Stimulated activated CD8-positive, alpha-beta memory T cell treated with anti-CD3 and anti-CD28 coated beads, Interleukin-4, amount 100 ng/mL, for 48 hours (primary cell): Measurements from ENCODE around the gene MND1.

Experiments
- DNase-seq: peaks from one replicate; pipeline ENCODE4 v3.0.0-alpha.2; 2020

The MND1 gene, protein sequence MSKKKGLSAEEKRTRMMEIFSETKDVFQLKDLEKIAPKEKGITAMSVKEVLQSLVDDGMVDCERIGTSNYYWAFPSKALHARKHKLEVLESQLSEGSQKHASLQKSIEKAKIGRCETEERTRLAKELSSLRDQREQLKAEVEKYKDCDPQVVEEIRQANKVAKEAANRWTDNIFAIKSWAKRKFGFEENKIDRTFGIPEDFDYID

DNA sequence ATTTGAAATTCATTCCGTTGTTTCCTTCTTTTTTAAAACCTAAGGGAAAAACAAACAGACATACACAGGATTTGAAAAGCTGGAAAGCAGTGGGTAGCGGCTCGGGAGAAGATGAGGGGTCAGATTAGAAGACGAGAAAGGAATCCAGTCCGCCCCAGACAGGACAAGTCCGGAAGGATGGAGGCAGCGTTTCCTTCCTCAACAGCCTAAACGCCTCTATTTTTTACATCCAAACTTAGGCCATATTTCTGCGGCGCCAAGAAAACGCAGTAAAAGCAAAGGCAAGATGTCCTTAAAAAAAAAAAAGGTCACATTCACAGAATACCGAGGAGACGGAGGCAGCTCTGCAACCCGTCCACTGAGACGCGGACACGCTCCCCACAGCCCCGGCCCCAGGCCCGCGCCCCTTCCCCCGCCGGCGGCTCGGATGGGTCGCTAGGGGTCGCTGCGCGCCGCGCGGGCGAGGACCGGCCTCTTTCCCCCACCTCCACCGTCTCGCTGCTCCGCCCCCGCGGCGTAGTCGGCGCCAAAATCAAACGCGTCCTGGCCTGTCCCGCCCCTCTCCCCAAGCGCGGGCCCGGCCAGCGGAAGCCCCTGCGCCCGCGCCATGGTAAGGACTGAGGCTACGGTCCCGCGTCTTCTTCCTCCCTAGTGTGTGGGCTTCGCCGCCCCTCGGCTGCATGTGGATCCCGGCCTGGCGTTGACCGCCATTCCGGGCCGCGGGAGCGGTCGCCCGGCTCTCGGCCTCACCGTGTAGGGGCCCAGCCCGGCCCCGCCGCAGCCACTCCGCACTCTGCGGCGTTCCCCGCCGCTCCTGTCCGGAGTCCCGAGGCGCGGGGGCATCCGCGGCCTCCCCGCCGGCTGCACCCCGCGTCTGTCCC, at the start of gene MND1:
Gene MND1, plus strand, starts transcription at position 558 of the 881 bp plus-strand sequence. Its CDS starts 50 bp downstream, at position 608.
- DNase-seq = peak; percentile 94

DNA sequence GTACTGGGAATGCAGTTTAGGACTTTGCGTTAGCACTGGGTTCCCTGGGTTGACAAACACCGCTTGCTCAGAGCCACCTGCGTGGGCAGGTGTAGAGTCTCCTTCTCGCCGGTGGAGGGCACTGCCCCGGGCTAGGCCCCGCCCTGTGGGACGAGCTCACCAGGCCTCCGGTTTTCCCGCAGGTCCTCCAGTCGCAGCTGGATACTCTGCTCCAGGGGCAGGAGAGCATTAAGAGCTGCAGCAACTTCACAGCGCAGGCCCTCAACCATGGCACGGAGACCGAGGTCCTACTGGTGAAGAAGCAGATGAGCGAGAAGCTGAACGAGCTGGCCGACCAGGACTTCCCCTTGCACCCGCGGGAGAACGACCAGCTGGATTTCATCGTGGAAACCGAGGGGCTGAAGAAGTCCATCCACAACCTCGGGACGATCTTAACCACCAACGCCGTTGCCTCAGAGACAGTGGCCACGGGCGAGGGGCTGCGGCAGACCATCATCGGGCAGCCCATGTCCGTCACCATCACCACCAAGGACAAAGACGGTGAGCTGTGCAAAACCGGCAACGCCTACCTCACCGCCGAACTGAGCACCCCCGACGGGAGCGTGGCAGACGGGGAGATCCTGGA, 49.2 kb upstream of the MND1 start:
- no peak for DNase-seq

DNA sequence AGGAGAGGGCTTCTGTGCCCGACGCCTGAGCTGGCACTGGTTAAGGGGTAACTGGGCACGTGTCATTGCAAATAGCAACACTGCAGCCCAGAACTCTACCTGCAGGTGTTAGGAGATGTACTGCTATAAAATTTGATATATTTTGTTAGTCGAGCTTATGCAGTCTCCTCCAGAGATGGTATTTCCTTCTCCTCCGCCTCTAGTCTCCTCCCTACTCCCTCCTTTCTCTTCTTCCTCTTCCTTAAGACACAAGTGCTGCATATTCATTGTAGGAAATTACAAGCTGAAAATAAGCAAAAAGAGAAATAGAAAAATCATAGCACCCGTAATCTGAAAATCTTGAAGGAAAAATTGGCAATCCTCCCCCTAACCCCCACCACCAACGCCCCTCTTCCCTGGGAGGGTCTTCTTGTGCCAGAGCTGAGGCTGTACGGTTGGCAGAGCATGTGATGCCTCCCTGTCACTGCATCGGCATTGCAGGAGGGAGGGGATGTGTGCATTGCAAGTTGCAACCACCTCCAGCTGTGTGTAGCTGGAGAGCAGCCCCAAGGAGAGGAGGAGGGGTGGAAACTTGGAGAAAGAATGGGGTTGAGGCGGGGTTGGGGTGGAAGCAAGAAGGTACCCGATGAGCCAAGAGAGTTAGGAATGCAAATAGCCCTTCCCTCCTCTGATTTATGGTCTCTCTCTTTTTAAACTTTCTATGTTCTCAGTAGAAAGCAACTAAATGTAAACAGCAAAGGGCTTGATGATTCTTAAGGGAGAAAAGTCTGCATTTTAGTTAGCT, 48.3 kb upstream of the MND1 start:
- DNase-seq = no peak

DNA sequence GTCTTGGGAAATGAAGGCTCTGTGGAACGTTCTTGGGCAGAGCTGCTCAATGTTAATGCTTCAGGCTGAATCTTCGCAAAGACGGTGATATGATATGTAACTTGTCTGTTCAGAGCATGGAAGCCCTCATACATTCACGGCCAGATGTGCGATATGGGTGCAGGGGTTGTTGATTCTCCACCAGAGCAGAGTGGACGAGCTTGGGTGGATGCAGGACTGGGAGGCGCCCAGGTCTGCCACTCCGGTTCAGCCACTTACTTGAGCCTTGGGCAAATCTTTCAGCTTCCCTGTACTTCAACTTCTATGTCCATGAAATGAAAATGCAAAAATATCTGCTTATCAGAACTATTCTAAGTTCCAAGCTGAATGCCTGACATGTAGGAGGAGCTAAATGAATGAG, 47.4 kb upstream of the MND1 start:
- no peak for DNase-seq

DNA sequence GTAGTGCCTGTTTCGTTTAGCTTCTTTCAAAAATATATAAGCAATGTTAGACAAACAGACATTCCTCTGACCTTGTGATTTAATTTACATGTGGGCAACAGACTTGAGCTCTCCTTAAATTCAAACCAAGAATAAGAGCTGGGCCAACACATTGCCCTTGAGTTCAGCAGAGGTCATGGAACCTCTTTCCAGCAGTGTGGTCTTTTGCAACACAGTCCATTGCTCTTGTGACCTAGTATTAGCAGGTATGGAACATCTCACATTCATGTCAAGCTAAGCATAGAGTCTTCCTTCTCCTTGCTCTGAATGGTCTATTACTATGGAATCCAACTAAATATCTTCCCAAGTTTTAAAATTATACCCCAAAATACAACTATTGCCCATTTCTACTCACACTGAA, 33.7 kb upstream of the MND1 start:
- no peak for DNase-seq

DNA sequence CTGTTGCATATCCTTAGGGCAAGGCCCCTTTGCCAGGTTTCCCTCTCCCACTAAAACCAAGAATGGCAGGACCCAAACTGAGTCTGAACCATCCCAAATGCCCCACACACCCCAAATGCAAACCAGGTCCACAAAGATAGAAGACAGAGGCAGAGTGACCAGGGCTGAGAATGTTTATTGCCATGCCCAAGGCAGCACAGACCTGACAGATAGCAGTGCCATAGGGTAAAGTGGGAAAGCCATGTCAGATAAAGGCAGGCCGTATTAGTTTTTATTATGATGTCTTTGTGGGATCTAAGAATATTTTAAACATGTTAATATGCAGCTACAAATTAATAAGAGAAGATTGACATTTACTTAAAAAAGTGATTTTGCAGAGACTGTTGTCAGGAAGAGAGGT, 29.6 kb upstream of the MND1 start:
- no peak for DNase-seq

DNA sequence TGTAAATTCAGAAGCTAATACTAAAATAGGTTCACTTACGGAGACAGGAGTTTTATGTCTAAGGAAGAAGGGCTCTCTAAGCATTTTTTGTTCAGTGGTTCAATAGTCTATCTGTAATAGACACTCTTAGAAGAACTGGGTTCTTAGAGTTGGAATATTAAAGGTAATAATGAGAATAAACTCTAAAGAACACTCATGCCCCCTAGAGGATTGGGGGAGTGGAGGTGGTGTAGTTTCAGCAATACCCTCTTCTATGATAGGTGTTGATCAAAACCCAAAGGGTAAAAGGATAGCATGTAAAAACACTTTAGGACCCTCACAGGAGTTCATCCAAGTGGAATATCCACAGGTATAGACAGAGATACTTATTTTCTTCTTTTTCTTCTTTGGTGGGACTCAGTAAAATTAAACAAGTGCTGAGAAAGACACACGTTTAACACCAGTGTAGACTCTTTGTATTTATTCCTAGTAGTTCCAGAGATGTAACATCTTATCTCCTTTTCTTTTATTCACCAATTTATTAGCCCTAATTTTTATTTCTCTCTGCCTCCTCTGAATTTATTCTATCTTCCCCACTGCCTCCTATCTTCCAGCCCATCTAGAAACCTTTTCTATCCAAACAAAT, 25.7 kb upstream of the MND1 start:
- DNase-seq = no peak

DNA sequence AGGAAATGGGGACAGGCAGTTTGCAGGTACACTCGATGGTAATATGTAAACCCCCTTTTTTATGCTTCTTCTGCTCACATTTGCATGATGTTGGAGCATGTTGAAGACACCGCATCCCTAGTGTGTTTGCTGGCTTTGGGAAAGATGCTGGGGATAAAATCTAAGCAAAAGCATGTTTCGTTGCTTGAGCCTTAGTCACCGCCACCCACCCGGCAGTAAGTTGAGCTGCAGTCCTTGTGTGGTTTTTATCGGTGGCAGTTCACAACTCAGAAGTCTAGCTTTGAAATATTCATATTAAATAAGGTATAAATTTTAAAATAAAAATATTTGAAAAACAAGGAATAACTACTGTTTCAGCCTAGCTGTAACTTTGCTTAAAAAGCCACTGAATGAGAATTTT, 21.7 kb upstream of the MND1 start:
- no peak for DNase-seq

DNA sequence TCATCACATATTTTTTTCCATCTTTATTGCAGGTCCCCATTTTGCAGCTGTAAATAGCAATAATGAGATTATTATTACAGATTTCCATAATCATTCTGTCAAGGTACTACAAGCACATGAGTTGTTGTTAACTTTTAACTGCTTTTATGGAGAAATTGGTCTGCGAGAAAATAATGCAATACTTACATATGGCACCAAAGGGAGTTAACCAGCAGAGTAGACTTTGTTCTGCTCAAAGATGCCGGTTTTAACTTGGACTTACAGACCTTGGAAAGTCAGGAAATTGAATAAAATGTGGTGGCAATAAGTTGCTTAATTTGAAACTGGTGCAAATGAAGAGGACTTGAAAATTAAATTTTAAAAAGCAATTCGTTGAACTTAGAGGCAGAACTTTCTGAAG, 20.4 kb upstream of the MND1 start:
- no peak for DNase-seq

DNA sequence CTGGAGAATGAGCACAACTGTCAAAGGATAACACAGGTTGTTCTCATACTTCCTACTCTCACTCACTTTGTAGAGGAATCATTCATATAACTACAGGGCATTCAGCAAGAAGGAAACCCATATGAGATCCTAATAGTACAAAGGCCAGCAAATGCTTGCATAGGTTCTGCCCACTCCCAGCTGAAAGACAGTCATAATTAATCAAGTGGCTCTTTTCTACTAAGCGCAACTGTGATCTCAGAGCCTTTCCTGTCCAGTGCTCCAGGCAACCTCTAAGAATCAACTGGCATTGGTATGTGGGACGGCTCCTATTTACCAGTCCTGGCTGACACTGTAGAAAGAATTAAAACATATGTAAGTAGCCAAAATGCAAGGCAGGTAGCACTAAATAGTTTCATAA, 18.9 kb upstream of the MND1 start:
- DNase-seq = no peak

DNA sequence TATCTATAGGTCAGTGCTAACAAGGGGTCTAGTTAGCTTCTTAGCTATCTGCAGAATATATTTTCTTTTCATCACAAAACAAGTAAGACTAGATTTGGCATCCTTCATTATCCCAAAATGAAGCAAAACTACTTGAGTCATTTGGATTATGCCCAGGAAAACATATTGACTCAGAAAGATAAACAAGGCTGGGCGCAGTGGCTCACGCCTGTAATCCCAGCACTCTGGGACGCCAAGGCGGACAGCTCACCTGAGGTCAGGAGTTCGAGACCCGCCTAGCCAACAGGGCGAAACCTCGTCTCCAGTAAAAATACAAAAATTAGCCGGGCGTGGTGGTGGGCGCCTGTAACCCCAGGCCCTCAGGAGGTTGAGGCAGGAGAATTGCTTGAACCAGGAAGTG, 18.0 kb upstream of the MND1 start:
- DNase-seq = no peak

DNA sequence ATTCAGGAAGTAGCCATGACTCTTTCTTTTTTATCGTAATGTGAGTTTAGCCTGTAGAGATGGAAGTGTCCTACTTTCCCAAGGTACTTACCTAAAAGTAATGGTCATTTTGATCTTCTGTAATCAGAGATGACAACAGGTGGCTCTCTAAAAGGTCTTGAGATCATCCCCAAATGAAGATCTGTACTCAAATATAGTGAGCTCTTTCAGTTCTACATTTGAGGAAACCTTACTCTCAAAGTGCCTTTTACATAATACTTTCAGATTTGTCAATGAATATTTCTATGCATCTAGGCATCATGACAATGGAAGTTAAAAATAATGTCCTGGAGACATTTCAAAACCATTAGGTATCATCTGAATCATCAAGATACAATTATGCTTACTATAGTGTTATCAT, 17.2 kb upstream of the MND1 start:
- DNase-seq = no peak

DNA sequence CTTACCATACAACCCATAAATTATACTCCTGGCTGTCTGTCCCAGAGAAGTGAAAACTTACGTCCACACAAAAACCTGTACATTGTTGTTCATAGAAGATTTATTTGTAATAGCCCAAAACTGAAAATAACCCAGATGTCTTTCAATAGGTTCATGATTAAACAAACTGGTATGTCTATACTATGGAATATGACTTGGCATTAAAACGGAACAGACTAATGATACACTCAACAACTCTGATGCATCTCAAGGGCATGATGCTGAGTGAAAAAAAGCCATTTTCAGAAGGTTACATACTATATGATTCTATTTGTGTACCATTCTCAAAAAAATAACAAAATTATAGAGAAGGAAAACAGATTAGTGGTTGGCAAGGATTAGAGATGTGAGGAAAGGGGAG, 11.6 kb upstream of the MND1 start:
- DNase-seq = no peak

DNA sequence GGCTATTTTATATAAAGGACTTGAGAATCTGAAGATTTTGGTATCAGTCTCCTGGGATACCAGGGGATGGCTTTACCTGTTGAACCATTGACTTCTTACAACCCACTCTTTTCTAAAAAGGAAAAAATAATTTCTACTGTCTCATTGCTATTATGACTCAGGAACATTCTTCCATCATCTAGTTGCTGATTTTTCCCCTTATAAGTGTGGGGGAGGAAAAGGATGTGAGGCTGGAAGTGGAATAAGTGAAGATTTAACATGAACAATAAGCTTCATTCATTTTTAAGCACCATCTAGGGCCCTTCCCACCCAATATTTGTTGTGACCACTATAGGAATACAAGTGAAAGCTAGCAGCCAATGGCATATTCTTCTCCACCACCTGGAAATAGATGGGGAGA, 10.6 kb upstream of the MND1 start:
- DNase-seq = no peak

DNA sequence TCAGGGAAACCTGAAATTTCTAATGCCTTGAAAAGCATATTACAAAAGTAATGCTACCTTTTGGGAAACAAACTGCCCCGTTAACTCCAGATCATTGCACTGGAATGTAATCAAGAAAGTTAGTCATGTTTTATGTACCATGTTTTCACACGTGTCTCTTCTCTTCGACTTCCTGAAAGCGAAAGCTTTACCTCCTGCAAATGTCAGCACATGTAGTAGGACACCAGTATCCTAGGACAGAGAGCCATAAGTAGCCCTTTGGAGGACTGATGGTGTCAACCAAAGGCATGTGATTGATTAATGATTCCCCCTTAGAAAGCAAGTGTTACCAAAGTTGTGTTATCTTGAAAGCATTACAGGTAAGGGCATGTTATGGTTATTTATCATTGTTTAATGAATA, 8.8 kb upstream of the MND1 start:
- DNase-seq = no peak

DNA sequence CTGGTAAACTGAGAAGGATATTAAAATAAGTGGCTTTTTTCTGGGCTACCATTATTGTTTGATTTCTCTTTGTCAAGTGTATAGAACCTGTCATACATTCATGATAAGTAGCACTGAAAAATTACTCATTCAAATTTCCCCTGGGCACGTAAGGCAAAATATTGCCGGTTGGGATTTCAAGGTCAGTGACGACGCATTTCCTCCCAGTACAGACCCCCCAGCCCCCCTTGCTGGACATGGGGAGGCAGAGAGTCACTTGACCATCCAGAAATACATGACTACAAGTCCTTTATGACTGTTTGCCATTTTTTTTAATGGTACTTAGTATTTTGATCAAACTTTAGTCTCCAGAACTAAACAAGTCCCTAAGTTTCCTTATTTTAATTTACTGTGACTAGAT, 6.8 kb upstream of the MND1 start:
- no peak for DNase-seq

DNA sequence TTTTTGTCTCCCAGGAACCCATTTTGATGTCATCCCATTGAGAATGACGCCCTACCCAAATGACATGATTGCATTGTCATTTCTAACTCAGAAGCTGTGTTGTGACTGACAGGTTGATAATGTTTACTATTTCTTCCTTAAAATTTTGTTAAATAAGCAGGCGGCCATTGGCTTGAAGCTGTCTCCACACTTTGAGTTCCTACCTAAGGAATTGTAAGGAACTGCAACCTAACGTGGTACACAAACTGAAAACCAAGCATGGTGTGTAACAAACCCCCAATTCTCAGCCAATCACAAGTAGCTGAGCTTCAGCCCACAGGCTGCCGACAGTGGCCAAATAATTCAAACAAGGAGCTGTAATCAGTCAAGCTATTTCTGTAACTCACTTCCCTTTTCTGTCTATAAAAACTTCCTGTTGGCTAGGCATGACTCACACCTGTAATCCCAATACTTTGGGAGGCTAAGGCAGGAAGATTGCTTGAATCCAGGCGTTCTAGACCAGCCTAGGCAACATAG, 2.9 kb upstream of the MND1 start:
- no peak for DNase-seq

DNA sequence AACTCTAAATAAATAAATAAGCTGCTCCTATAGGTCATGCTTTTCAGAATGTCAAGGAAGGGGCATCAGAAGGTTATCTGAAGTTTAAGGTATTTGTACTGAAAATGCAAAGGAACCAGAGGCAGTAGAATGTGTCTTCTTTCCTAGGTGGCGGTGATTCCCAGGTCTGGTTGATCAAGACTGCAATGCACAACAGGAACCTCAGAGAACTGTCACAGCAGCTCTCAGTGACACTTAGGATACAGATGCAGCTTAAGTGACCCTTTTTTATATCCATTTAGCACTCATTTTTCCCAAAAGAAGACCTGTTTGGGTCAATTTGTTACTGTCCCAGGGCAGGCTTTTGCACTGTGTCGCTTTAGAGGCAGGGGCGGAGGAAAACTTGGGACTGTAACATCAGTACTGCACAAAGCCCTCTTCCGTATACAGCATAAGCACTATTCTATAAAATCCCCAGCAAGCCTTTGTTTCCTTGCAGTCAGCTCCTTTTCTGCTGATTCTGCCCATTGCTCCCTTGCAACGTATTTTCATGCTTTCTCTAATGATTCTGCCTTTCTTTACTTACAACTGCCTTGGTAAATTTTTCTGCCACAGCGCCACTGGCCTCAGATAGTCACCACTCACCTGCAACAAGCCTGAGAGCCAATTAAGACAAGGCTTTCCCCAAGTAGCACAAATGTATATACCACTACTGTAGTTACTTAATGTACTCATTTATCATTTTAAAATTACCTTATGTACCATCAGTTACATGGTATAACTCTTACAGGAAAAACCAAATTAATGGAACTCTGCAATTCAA, 1.5 kb upstream of the MND1 start:
- DNase-seq = no peak

DNA sequence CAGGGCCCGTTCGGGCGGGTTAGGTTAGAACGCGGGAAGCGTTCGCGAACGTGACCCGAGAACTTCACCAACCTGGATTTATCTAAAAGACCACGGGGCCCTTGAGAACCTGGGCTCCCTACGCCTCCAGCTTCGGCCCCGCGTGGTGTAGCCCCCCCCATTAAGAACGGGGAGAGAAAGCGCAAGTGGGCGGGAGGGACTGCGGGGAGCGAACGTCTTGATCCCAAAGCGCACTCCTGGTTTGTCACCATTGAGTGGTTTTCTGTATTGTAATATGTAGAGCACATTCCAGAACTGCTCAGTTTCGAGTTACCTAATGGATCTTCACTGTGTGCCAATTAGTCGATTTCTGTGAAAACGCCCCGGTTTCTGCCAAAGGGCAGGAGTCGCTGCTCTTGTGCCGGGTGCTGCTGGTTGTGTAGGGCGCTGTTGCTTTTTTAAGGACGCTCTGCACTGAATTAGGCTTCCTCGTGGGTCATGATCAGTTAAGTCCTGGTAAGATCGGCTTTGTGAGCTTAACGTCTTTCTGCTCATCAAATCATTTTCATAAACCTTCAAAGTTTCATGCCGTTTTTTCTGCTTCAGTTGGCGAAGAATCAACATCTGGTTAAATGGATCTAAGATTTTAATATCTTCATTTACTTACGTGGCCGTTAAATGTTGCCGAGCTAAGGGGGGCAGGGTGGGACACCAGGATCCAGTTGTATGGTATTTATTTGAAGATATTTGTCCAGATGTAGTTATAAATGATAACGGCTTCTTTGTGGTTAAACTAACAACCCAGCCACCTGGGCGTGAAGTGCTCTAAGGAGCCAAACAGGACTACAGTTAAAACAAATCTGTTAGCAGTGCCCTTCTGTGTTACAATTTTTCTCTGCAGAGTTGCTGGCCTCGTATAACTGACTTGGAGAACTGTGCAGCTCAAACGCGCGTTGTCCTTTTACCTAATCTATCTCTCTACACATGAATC, 809 bp downstream of the MND1 start:
- DNase-seq = peak; percentile 72

DNA sequence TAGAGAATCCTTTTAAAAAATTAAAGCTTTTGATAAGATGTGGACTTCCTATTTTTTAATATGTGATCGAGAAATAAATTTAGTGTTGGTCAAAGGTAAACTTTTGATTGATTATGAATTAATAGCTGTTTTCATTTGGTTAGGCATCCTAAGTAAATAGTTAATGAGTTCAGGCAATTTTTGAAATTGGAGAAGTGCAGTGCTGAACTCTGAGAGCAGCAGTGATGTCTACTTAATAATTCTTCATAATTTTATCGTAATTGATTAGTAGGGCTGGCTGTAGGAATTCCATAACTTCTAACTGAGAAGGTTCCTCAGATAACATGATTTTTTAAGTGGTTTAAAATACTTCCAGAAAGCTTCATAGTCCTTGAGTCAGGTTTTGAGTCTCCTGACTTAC, 1.5 kb downstream of the MND1 start:
- DNase-seq = no peak

DNA sequence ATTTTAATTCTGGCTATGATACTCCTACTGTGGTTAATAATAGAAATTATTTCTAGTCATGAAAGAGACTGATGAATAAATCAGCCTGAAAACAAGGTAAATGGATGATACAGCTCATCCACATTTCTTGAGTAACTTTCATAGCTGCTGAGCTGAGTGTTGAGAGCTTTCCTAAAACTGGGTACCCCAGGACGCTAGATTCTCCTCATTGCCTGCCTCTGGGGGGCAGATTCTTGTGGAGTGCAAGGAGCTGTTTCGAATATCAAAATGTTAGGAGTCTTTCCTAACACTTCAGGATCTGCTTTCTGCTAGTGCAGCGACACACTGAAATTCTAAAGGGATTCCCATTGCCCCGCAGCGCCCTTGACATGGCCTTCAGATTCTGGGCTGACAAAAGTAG, 2.1 kb downstream of the MND1 start:
- no peak for DNase-seq
